Activated CD8-positive, alpha-beta T cell treated with anti-CD3 and anti-CD28 coated beads for 36 hours (primary cell): ENCODE measurements around the gene STAC2. TPM values are rescaled to one million over a fixed set of nuclear protein-coding genes. Genes with fewer than 3 reads are reported as not detected.
"Not testable (repeated sequence)": the region's sequence is repeated elsewhere in the genome, so short reads cannot be mapped to it uniquely, and the experiment has no call there.

ENCODE experiments used
- ATAC-seq: fragments of 200-7000 bp; cut with Tn5 transposase; one replicate; pipeline ENCODE4 v1.10.0; 2021; ENCODE audit warnings: mild to moderate bottlenecking, moderate library complexity
- CTCF ChIA-PET: fragments of 350-600 bp; sonication (Branson Sonifier 250); formaldehyde crosslinking; loops from one replicate; lab custom pipeline; 2021; ENCODE audit warnings: antibody characterized with exemption; lab: Charles Lee
- POLR2A ChIA-PET: fragments of 350-600 bp; sonication (Branson Sonifier 250); formaldehyde crosslinking; loops from one replicate; lab custom pipeline; 2021; ENCODE audit warnings: antibody characterized with exemption; lab: Charles Lee
- DNase-seq: peaks from one replicate; pipeline ENCODE4 v3.0.0-alpha.2; 2020
- H3K27ac Mint-ChIP-seq: one replicate; pipeline ENCODE4 v1.8.0; 2021; ENCODE audit warnings: mild to moderate bottlenecking, mixed read lengths
- H3K27me3 Mint-ChIP-seq: one replicate; pipeline ENCODE4 v1.8.0; 2021; ENCODE audit warnings: mixed read lengths
- H3K36me3 Mint-ChIP-seq: one replicate; pipeline ENCODE4 v1.8.0; 2021; ENCODE audit warnings: low read depth, mixed read lengths
- H3K4me1 Mint-ChIP-seq: one replicate; pipeline ENCODE4 v1.8.0; 2021; ENCODE audit warnings: low read depth, mixed read lengths
- H3K4me3 Mint-ChIP-seq: one replicate; pipeline ENCODE4 v1.8.0; 2021; ENCODE audit warnings: mild to moderate bottlenecking, moderate library complexity, mixed read lengths
- H3K9me3 Mint-ChIP-seq: one replicate; pipeline ENCODE4 v1.8.0; 2021; ENCODE audit warnings: mixed read lengths
- CTCF ChIP-seq: fragments of 200-600 bp; IDR thresholded peaks from one replicate; pipeline ENCODE4 v1.8.0; 2022; ENCODE audit warnings: antibody characterized with exemption, mild to moderate bottlenecking
- intact Hi-C: fragments of 100-400 bp; cut with micrococcal nuclease; formaldehyde crosslinking; loops from one replicate; pipeline ENCODE4 v1.10.0; 2022
- total RNA-seq, 2 experiments: library from RNA; stranded (reverse); gene quantifications; one replicate each; pipeline ENCODE4 v1.2.3, GENCODE V29; 2021

STAC2 gene
- total RNA-seq, 2 experiments from 2014 or later = 0.47 to 0.56 TPM

- H3K27ac Mint-ChIP-seq = no peak overlapping the region
- ATAC-seq = no peak
- CTCF ChIA-PET = interaction anchor here (1.2 to 8.1 kb wide), 4 partner anchors 17 to 187 kb away, joined by 5 to 99 read pairs (median 8); partner anchors contain the start of gene PLXDC1
- TF ChIP-seq CTCF = no peak
- intact Hi-C loops = no loop called here
- peaks cover 6% of the 10 kb centered on the region for H3K36me3 Mint-ChIP-seq
- no peak overlapping the region for H3K4me3 Mint-ChIP-seq
- POLR2A ChIA-PET = interaction anchor here (0.7 kb wide), 2 partner anchors 18 to 156 kb away, joined by 3 read pairs; no protein-coding TSS in a partner anchor
- H3K4me1 Mint-ChIP-seq = peaks cover 22% of the 10 kb centered on the region
- peaks cover 3% of the 10 kb centered on the region for H3K9me3 Mint-ChIP-seq
- no peak for DNase-seq
- H3K27me3 Mint-ChIP-seq = peaks cover 12% of the 10 kb centered on the region
These were observed 55.2 kb downstream of the STAC2 start for GRCh38 chr17:39170558-39170957.

GRCh38 chr17:39170109-39170508 lies 55.6 kb downstream of the STAC2 start:
- ChIA-PET CTCF (interaction anchor here (1.2 to 8.1 kb wide), 3 partner anchors 16 to 187 kb away, joined by 4 to 99 read pairs (median 9); partner anchors contain the start of gene PLXDC1), POLR2A (interaction anchor here (0.7 kb wide), 2 partner anchors 17 to 156 kb away, joined by 3 read pairs; no protein-coding TSS in a partner anchor)
- Mint-ChIP-seq H3K27me3 (peaks cover 12% of the 10 kb centered on the region), H3K9me3 (peaks cover 3% of the 10 kb centered on the region), H3K27ac (no peak overlapping the region), H3K4me1 (peaks cover 21% of the 10 kb centered on the region), H3K4me3 (no peak overlapping the region), H3K36me3 (peaks cover 2% of the 10 kb centered on the region)
- DNase-seq (no peak), ATAC-seq (no peak)
- no peak for TF ChIP-seq CTCF
- intact Hi-C loops = no loop called here

- Mint-ChIP-seq H3K4me1 (peaks cover 19% of the 10 kb centered on the region), H3K36me3 (no peaks in the 10 kb centered on the region), H3K27ac (no peak overlapping the region), H3K4me3 (no peak overlapping the region), H3K27me3 (peaks cover 12% of the 10 kb centered on the region), H3K9me3 (peaks cover 3% of the 10 kb centered on the region)
- ATAC-seq (no peak), DNase-seq (no peak)
- no peak for TF ChIP-seq CTCF
- ChIA-PET POLR2A (no interaction called here), CTCF (interaction anchor here (1.1 to 8.1 kb wide), 4 partner anchors 16 to 186 kb away, joined by 4 to 99 read pairs (median 6); partner anchors contain the start of gene PLXDC1)
- intact Hi-C loops = no loop called here
These were observed 56.2 kb downstream of the STAC2 start for GRCh38 chr17:39169518-39169917.

GRCh38 chr17:39169101-39169500 lies 56.6 kb downstream of the STAC2 start:
- ChIA-PET CTCF (interaction anchor here (1.1 to 8.1 kb wide), 4 partner anchors 15 to 186 kb away, joined by 4 to 99 read pairs (median 6); partner anchors contain the start of gene PLXDC1), POLR2A (interaction anchor here (0.8 to 1.0 kb wide), 2 partner anchors 32 to 292 kb away, joined by 3 read pairs; partner anchors contain the start of gene CDK12)
- peaks cover 12% of the 10 kb centered on the region for H3K27me3 Mint-ChIP-seq
- no peak overlapping the region for H3K4me3 Mint-ChIP-seq
- DNase-seq (no peak), ATAC-seq (no peak)
- H3K36me3 Mint-ChIP-seq = no peaks in the 10 kb centered on the region
- no peak overlapping the region for H3K27ac Mint-ChIP-seq
- intact Hi-C loops = no loop called here
- H3K4me1 Mint-ChIP-seq = peaks cover 19% of the 10 kb centered on the region
- no peak for TF ChIP-seq CTCF
- peaks cover 3% of the 10 kb centered on the region for H3K9me3 Mint-ChIP-seq

GRCh38 chr17:39168503-39168902 lies 57.2 kb downstream of the STAC2 start:
- ATAC-seq, H3K27ac Mint-ChIP-seq, DNase-seq, H3K4me3 Mint-ChIP-seq, H3K9me3 Mint-ChIP-seq, intact Hi-C loops, H3K36me3 Mint-ChIP-seq: not testable (repeated sequence)
- CTCF ChIA-PET = interaction anchor here (1.1 to 8.1 kb wide), 6 partner anchors 6 to 69 kb away, joined by 3 to 151 read pairs (median 14); partner anchors contain the start of gene PLXDC1
- Mint-ChIP-seq H3K4me1 (peaks cover 19% of the 10 kb centered on the region), H3K27me3 (peaks cover 12% of the 10 kb centered on the region)
- POLR2A ChIA-PET = interaction anchor here (0.8 to 1.0 kb wide), 2 partner anchors 33 to 293 kb away, joined by 3 read pairs; partner anchors contain the start of gene CDK12
